G401.6 (cell line): Measurements from ENCODE around the gene CFAP20.

ENCODE experiments used
- FAIRE-seq: peaks from 2 replicates; lab custom pipeline; 2012; peaks lifted over from hg19 to GRCh38; lab: Jason Lieb, UNC

CFAP20 gene

GRCh38 chr16:58129097-58129936, at the start of gene CFAP20:
Gene CFAP20 (minus strand): TSS chr16:58129381. CDS start chr16:58129115, 266 bp downstream.
- peak; percentile 97 for FAIRE-seq

GRCh38 chr16:58177353-58177710, 48.2 kb upstream of the CFAP20 start:
- FAIRE-seq = no peak

GRCh38 chr16:58176608-58177352, 47.6 kb upstream of the CFAP20 start:
- FAIRE-seq = no peak

GRCh38 chr16:58170223-58170622, 41.0 kb upstream of the CFAP20 start:
- FAIRE-seq = no peak

- no peak for FAIRE-seq
These were observed 31.7 kb upstream of the CFAP20 start for GRCh38 chr16:58160855-58161254.

- FAIRE-seq = no peak
These were observed 29.5 kb upstream of the CFAP20 start for GRCh38 chr16:58158725-58159124.

GRCh38 chr16:58157951-58158540, 28.9 kb upstream of the CFAP20 start:
- FAIRE-seq = no peak

GRCh38 chr16:58157239-58157638, 28.1 kb upstream of the CFAP20 start:
- FAIRE-seq = no peak

- FAIRE-seq = no peak
These were observed 26.7 kb upstream of the CFAP20 start for GRCh38 chr16:58155839-58156238.

GRCh38 chr16:58154345-58154744, 25.2 kb upstream of the CFAP20 start:
- no peak for FAIRE-seq

GRCh38 chr16:58152246-58152868, 23.2 kb upstream of the CFAP20 start:
- FAIRE-seq = no peak

GRCh38 chr16:58148526-58148925, 19.3 kb upstream of the CFAP20 start:
- no peak for FAIRE-seq

GRCh38 chr16:58148099-58148498, 18.9 kb upstream of the CFAP20 start:
- no peak for FAIRE-seq

GRCh38 chr16:58138852-58139251, 9.7 kb upstream of the CFAP20 start:
- FAIRE-seq = no peak

- peak; percentile 6 for FAIRE-seq
These were observed 8.4 kb upstream of the CFAP20 start for GRCh38 chr16:58137581-58137980.

GRCh38 chr16:58128711-58129096, 477 bp downstream of the CFAP20 start:
- no peak for FAIRE-seq

- no peak for FAIRE-seq
These were observed 975 bp downstream of the CFAP20 start for GRCh38 chr16:58128181-58128631.

GRCh38 chr16:58127634-58128033, 1.5 kb downstream of the CFAP20 start:
- no peak for FAIRE-seq

GRCh38 chr16:58127033-58127556, 2.1 kb downstream of the CFAP20 start:
- FAIRE-seq = peak; percentile 49

- no peak for FAIRE-seq
These were observed 2.7 kb downstream of the CFAP20 start for GRCh38 chr16:58126451-58126961.

- no peak for FAIRE-seq
These were observed 3.3 kb downstream of the CFAP20 start for GRCh38 chr16:58125781-58126335.

- no peak for FAIRE-seq
These were observed 4.1 kb downstream of the CFAP20 start for GRCh38 chr16:58125041-58125440.
